CD4-positive, alpha-beta T cell (primary cell): ENCODE measurements around the gene RAB1B. TPM values are rescaled to one million over a fixed set of nuclear protein-coding genes. Genes with fewer than 3 reads are reported as not detected.

Source experiments
- ATAC-seq: fragments of 200-7000 bp; cut with Tn5 transposase; one replicate; pipeline ENCODE4 v1.10.0; 2022; ENCODE audit warnings: mild to moderate bottlenecking; ENCODE audit not compliant: poor library complexity
- CTCF ChIA-PET: fragments of 350-600 bp; sonication (Branson Sonifier 250); formaldehyde crosslinking; loops from one replicate; lab custom pipeline; 2021; ENCODE audit warnings: antibody characterized with exemption, inconsistent platforms; lab: Charles Lee
- POLR2A ChIA-PET: fragments of 350-600 bp; sonication (Branson Sonifier 250); formaldehyde crosslinking; loops from one replicate; lab custom pipeline; 2021; ENCODE audit warnings: antibody characterized with exemption, inconsistent platforms; lab: Charles Lee
- DNase-seq, 14 experiments: peaks; one replicate each; pipeline ENCODE4 v3.0.0-alpha.2; 2013 to 2020; ENCODE audit warnings: mixed read lengths in 2 of 14
- H3K27ac ChIP-seq, 2 donors: one replicate each; pipeline versions ENCODE4 v1.5.1 to v1.7.0; 2013; ENCODE audit warnings: low read length in 2 of 2, low read depth in 1 of 2, mild to moderate bottlenecking in 1 of 2
- H3K27me3 ChIP-seq, 2 experiments: 1 replicate in 1 of 2; 2 replicates in 1 of 2; pipeline versions ENCODE4 v1.6.1 to v1.7.0; 2013; ENCODE audit warnings: low read length in 2 of 2, control low read depth in 1 of 2, mild to moderate bottlenecking in 1 of 2, moderate library complexity in 1 of 2; ENCODE audit not compliant: insufficient read depth in 2 of 2, control insufficient read depth in 1 of 2
- H3K36me3 ChIP-seq: one replicate; pipeline ENCODE4 v1.6.1; 2013; ENCODE audit warnings: low read length, control low read depth; ENCODE audit not compliant: insufficient read depth
- H3K4me1 ChIP-seq: one replicate; pipeline ENCODE4 v1.6.1; 2013; ENCODE audit warnings: low read length, control low read depth; ENCODE audit not compliant: insufficient read depth
- H3K4me3 ChIP-seq: one replicate; pipeline ENCODE4 v1.5.1; 2013; ENCODE audit warnings: mild to moderate bottlenecking, low read length, moderate library complexity
- H3K9me3 ChIP-seq, 2 experiments: 1 replicate in 1 of 2; 2 replicates in 1 of 2; pipeline versions ENCODE4 v1.6.1 to v1.7.0; 2013; ENCODE audit warnings: low read length in 2 of 2, mild to moderate bottlenecking in 2 of 2, control low read depth in 1 of 2, moderate library complexity in 1 of 2; ENCODE audit not compliant: control insufficient read depth in 1 of 2, insufficient read depth in 1 of 2
- H3K27ac Mint-ChIP-seq: one replicate; pipeline ENCODE4 v1.8.0; 2020; ENCODE audit warnings: mixed read lengths
- H3K27me3 Mint-ChIP-seq: one replicate; pipeline ENCODE4 v1.8.0; 2021; ENCODE audit warnings: mixed read lengths
- H3K36me3 Mint-ChIP-seq: one replicate; pipeline ENCODE4 v1.8.0; 2021; ENCODE audit warnings: low read depth, mixed read lengths
- H3K4me1 Mint-ChIP-seq: one replicate; pipeline ENCODE4 v1.8.0; 2021; ENCODE audit warnings: low read depth, mixed read lengths
- H3K4me3 Mint-ChIP-seq: one replicate; pipeline ENCODE4 v1.8.0; 2020; ENCODE audit warnings: mild to moderate bottlenecking, mixed read lengths
- H3K9me3 Mint-ChIP-seq: one replicate; pipeline ENCODE4 v1.8.0; 2020; ENCODE audit warnings: mixed read lengths
- CTCF ChIP-seq: fragments of 200-600 bp; IDR thresholded peaks from one replicate; pipeline ENCODE4 v1.8.0; 2022; ENCODE audit warnings: antibody characterized with exemption, mild to moderate bottlenecking
- intact Hi-C, 2 experiments: fragments of 100-400 bp; cut with DNase I in 1 of 2; cut with micrococcal nuclease in 1 of 2; formaldehyde crosslinking; loops; one replicate each; pipeline versions ENCODE4 v1.15.1 to v1.9.0; 2023 to 2025; cut with DNase I, micrococcal nuclease
- total RNA-seq, 174 experiments: library from RNA in 2 of 174; stranded (reverse) in 2 of 174; gene quantifications; one replicate each; pipeline ENCODE4 v1.2.3 and lab custom pipeline; 2021 to 2026

Gene RAB1B
- total RNA-seq, 2 experiments from 2014 or later = 27.4 to 29.4 TPM

GRCh38 chr11:66293777-66294625 is 25.6 kb downstream of the RAB1B start:
- no peak for TF ChIP-seq CTCF
- H3K27me3 ChIP-seq = peaks cover 18 to 23% of the 10 kb centered on the region in 2 experiments
- ChIA-PET POLR2A (no interaction called here), CTCF (no interaction called here)
- H3K4me3 ChIP-seq = no peak overlapping the region
- Mint-ChIP-seq H3K9me3 (no peaks in the 10 kb centered on the region), H3K27me3 (peaks cover 24% of the 10 kb centered on the region), H3K27ac (no peak overlapping the region), H3K36me3 (no peaks in the 10 kb centered on the region), H3K4me3 (no peak overlapping the region), H3K4me1 (peaks cover 21% of the 10 kb centered on the region)
- H3K27ac ChIP-seq = no peak overlapping the region
- no peaks in the 10 kb centered on the region for H3K36me3 ChIP-seq
- peaks cover 0 to 9% of the 10 kb centered on the region in 2 experiments for H3K9me3 ChIP-seq
- DNase-seq (no peak), ATAC-seq (no peak)
- intact Hi-C loops = no loop called here
- peaks cover 28% of the 10 kb centered on the region for H3K4me1 ChIP-seq

GRCh38 chr11:66294626-66295620 is 26.5 kb downstream of the RAB1B start:
- H3K4me1 Mint-ChIP-seq = peaks cover 12% of the 10 kb centered on the region
- Histone ChIP-seq H3K36me3 (no peaks in the 10 kb centered on the region), H3K4me3 (no peak overlapping the region), H3K27me3 (peaks cover 18 to 23% of the 10 kb centered on the region in 2 experiments), H3K27ac (no peak overlapping the region), H3K9me3 (peaks cover 0 to 9% of the 10 kb centered on the region in 2 experiments), H3K4me1 (peaks cover 21% of the 10 kb centered on the region)
- no peaks in the 10 kb centered on the region for H3K9me3 Mint-ChIP-seq
- H3K36me3 Mint-ChIP-seq = no peaks in the 10 kb centered on the region
- POLR2A ChIA-PET = no interaction called here
- CTCF ChIA-PET = no interaction called here
- ATAC-seq (no peak), DNase-seq (peak in 1 of 14 experiments; percentile 41)
- no peak overlapping the region for H3K27ac Mint-ChIP-seq
- H3K4me3 Mint-ChIP-seq = no peak overlapping the region
- no peak for TF ChIP-seq CTCF
- intact Hi-C loops = no loop called here
- peaks cover 19% of the 10 kb centered on the region for H3K27me3 Mint-ChIP-seq

GRCh38 chr11:66297610-66298009 is 29.2 kb downstream of the RAB1B start:
- peaks cover 16% of the 10 kb centered on the region for H3K27me3 Mint-ChIP-seq
- POLR2A ChIA-PET = interaction anchor here (1.2 kb wide), 1 partner anchor 9 kb away, joined by 3 read pairs; the partner anchor contains the start of gene YIF1A
- no peak overlapping the region for H3K4me3 Mint-ChIP-seq

More at GRCh38 chr11:66297610-66298009, 29.2 kb downstream of the RAB1B start:
- Histone ChIP-seq H3K27me3 (peaks cover 9 to 11% of the 10 kb centered on the region in 2 experiments), H3K4me3 (no peak overlapping the region), H3K36me3 (no peaks in the 10 kb centered on the region), H3K4me1 (peaks cover 2% of the 10 kb centered on the region), H3K9me3 (peaks cover 0 to 5% of the 10 kb centered on the region in 2 experiments), H3K27ac (no peak overlapping the region)
- CTCF ChIA-PET = no interaction called here
- TF ChIP-seq CTCF = no peak
- DNase-seq (no peak), ATAC-seq (no peak)
- Mint-ChIP-seq H3K9me3 (no peaks in the 10 kb centered on the region), H3K27ac (no peak overlapping the region), H3K4me1 (no peaks in the 10 kb centered on the region), H3K36me3 (no peaks in the 10 kb centered on the region)
- intact Hi-C loops = no loop called here
